HG03159 (cell line): ENCODE results near the gene LRP5.
"Not testable (repeated sequence)": the region's sequence is repeated elsewhere in the genome, so short reads cannot be mapped to it uniquely, and the experiment has no call there.

Experiments
- ATAC-seq: cut with Tn5 transposase; IDR thresholded peaks from one replicate; pipeline ENCODE4 v1.9.1; 2021; ENCODE audit warnings: mild to moderate bottlenecking, moderate library complexity; ENCODE audit not compliant: unreplicated experiment

The LRP5 gene

GRCh38 chr11:68414496-68415221, 102.3 kb downstream of the LRP5 start:
- no peak for ATAC-seq

- ATAC-seq: no peak
Observed at GRCh38 chr11:68416070-68416578, 103.7 kb downstream of the LRP5 start.

DNA sequence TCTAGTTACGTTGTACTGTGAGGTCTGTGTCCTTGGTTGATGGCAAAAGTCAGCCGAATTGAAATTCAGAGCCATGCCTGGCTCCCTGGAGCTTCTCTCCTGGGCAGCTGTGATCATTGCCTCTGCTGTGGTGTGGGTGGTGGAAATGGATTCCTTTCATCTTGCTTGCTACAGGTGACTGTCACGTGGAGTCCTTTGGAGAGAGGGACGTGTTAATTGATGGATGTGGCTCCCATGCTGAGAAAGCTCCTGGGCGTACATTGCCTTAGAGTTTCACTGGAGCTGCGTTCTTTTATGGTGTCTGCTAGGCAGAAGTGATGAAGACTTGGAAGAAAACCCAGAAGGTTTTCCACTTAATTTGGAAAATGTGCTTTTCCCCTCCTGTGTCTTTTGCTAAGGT, 106.3 kb downstream of the LRP5 start:
- no peak for ATAC-seq

DNA sequence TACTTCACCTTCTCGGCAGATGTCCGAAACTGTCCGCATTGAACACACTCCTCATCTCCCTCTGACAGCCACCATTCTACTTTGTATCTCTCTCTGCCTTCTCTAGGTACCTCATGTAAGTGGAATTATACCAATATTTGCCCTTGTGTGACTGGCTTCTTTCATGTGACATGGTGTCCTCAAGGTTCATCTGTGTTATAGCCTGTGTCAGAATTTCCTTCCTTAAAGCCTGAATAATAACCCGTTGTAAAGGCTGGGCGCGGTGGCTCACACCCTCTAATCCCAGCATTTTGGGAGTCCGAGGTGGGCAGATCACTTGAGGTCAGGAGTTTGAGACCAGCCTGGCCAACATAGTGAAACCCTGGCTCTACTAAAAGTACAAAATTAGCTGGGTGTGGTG, 107.8 kb downstream of the LRP5 start:
- ATAC-seq: no peak

DNA sequence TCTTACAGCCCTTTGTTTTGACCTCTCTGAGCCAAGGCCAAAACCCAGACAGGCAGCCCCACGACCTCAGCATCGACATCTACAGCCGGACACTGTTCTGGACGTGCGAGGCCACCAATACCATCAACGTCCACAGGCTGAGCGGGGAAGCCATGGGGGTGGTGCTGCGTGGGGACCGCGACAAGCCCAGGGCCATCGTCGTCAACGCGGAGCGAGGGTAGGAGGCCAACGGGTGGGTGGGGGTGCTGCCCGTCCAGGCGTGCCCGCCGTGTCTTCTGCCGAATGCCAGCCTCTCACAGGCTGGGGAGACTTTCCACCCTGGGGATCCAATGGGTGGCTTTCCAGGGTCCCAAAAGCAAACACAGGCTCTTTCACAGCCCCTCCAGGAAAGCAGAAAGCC, 111.1 kb downstream of the LRP5 start:
- ATAC-seq: no peak

GRCh38 chr11:68424101-68424632, 111.8 kb downstream of the LRP5 start:
- ATAC-seq: no peak

- no peak for ATAC-seq
Observed at GRCh38 chr11:68424981-68425865, 112.8 kb downstream of the LRP5 start.

GRCh38 chr11:68425866-68426380, 113.5 kb downstream of the LRP5 start:
- no peak for ATAC-seq

DNA sequence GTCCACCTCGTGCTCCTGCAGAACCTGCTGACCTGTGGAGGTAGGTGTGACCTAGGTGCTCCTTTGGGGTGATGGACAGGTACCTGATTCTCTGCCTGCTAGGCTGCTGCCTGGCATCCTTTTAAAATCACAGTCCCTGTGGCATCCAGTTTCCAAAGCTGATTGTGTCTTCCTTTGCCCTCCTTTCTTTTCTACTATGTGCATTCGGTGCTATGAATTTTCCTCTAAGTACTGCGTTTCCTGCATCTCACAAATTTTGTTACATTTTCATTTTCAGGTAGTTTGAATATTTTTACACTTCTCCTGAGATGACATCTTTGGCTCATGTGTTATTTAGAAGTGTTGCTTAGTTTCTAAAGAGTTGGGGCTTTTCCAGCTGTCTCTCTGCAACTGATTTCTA, 117.3 kb downstream of the LRP5 start:
- no peak for ATAC-seq

DNA sequence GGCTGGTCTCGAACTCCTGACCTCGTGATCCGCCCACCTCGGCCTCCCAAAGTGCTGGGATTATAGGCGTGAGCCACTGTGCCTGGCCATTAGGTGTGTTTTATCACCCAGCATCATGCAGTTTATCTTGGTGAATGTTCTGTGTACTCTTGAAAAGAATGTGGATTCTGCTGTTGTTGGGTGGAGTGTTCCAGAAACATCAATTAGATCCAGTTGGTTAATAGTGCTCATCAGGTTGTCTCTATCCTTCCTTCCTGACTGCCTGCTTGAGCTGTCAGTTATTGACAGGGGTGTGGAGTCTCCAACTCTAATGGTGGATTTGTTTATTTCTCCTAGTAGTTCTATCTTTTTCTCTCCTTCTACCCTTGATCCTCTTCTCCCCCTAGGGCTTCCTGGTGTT, 118.0 kb downstream of the LRP5 start:
- no peak for ATAC-seq

DNA sequence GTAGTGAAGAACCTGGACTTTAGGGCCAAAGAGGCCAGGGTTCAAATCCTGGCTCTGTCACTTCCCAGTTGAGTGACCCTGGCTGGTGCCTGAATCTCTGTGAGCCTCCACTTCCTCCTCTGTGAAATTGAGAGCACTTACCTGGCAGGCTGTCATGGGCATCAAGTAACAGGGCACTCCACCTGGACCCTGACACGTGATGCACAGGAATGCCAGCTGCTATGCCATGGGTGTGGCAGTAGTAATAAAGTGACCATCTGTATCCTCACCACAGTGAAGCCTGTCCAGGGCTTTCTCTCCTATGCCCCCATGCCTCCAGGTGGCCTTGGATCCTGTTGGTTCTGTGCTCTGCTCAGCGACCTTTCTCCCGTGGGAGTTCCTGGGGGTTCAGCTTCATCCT, 118.4 kb downstream of the LRP5 start:
- no peak for ATAC-seq

GRCh38 chr11:68431984-68432645, 119.7 kb downstream of the LRP5 start:
- ATAC-seq: no peak

GRCh38 chr11:68432874-68433273, 120.5 kb downstream of the LRP5 start:
- ATAC-seq: no peak

GRCh38 chr11:68433541-68433940, 121.2 kb downstream of the LRP5 start:
- ATAC-seq: no peak

DNA sequence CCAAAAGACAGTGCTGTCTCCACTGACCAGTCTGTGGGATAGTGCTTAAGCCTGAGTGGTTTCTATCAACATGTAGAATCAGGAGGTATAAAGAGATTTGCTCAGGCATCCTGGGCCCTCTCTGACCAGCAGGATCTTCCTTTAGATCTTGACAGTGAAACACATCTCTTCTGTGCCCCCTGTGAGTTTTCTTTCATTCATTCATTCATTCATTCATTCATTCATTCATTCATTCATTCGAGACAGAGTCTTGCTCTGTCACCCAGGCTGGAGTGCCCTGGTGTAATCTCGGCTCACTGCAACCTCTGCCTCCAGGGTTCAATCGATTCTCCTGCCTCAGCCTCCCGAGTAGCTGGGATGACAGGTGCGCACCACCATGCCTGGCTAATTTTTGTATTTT, 121.8 kb downstream of the LRP5 start:
- not testable (repeated sequence) for ATAC-seq

- no peak for ATAC-seq
Observed at GRCh38 chr11:68436162-68436888, 123.9 kb downstream of the LRP5 start.

- ATAC-seq: no peak
Observed at GRCh38 chr11:68436985-68437926, 124.9 kb downstream of the LRP5 start.

GRCh38 chr11:68437927-68438657, 125.7 kb downstream of the LRP5 start:
- no peak for ATAC-seq
